Activated gamma-delta T cell treated with anti-CD3 and anti-CD28 coated beads, Interleukin-2, amount 50 U/mL, for 16 hours (primary cell): ENCODE results near the gene TENM3.
"Not testable (repeated sequence)": the region's sequence is repeated elsewhere in the genome, so short reads cannot be mapped to it uniquely, and the experiment has no call there.

Experiments
- DNase-seq: peaks from one replicate; pipeline ENCODE4 v3.0.0-alpha.2; 2020; ENCODE audit warnings: low read depth

TENM3 gene

DNA sequence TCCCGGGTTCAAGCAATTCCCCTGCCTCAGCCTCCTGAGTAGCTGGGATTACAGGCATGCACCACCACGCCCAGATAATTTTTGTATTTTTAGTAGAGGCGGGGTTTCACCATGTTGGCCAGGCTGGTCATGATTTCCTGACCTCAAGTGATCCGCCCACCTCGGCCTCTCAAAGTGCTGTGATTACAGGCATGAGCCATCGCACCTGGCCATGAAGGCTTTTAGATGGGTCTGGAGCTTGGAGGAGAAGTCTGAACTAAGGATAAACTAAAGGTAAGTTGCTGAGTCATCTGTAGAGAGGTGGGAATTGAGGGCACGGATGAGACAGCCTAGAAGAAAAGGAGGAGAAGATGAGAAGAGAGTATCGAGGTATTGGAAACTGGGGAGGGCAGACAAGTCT, at the start of gene TENM3:
Gene TENM3, plus strand, starts transcription at position 199 of the 400 bp plus-strand sequence. CDS start 80,619 bp downstream, outside the sequence.
- DNase-seq: not testable (repeated sequence)

- DNase-seq: no peak
These were observed 48.9 kb upstream of the TENM3 start for GRCh38 chr4:182194091-182194824.

DNA sequence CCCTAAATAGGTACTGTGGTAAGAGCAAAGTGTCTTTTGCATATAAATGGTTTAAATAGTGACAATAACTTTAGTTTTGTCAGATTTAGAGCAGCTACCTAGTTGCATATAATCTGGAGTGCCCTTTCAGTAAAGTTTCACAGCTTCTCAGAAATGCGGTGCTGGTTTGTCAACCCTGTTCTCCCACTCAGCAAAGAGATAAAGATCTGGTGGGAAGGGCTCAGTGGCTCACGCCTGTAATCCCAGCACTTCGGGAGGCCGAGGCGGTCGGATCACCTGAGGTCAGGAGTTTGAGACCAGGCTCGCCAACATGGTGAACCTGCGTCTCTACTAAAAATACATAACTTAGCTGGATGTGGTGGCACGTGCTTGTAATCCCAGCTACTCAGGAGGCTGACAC, 45.6 kb upstream of the TENM3 start:
- no peak for DNase-seq

GRCh38 chr4:182201871-182202270, 41.3 kb upstream of the TENM3 start:
- no peak for DNase-seq

DNA sequence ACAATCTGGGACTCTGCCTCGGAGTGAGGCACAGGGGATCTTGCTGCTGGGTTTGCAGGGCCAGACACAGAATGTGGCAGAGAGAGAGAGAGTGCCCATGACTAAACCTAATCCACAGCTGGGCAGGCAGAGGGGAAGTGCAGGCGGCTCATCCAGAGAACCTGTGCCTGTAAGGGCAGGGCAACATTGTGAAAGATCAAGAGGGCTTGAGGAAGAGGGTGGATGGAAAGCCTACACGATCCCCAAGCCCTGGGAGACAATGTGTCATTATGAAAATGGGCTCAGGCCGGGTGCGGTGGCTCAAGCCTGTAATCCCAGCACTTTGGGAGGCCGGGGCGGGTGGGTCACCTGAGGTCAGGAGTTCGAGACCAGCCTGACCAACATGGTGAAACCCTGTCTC, 40.6 kb upstream of the TENM3 start:
- no peak for DNase-seq

DNA sequence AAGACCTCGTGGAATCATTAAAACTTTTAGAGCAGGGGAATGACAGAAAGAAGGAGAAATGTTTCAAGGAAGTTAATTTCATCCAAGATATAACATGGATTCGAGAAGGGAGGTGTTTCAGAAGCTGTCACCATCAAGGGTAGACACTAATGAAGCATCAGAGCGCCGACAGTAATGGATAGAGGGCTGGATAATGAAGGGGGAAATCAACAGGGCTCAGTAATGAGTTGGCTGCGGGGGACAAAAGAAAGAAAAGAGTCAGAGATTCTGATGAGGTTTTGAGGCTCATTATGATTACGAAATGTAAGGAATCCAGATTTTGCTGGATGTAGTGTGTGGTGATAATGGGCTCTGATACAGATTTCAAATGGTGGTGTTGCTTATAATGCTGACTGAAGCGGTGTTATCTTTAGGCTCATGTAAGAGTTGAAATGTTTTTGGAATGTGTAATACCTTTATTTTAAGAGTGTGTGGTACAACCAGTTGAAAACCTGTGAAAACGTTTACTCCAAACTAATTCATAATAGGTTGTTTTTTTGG, 39.3 kb upstream of the TENM3 start:
- DNase-seq: no peak

- DNase-seq: no peak
These were observed 37.9 kb upstream of the TENM3 start for GRCh38 chr4:182205306-182205705.

DNA sequence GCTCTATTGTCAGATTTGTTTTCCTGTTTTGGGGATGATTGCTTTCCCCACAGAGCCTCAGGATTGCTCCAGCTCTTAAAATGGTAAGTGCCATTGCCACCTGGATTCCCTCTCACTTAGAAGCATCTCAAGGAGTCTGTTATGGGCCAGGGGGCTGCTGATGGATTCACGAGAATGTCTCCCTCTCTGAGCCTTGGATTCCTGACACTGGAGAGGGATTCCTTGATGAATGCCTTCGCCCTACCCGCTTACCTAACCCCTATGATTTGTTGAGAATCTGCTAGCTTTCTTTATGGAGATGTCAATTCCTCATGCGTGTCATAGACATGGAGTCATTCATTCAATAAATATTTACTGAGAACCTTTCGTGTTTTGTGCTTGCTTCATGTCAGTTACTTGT, 36.9 kb upstream of the TENM3 start:
- no peak for DNase-seq

DNA sequence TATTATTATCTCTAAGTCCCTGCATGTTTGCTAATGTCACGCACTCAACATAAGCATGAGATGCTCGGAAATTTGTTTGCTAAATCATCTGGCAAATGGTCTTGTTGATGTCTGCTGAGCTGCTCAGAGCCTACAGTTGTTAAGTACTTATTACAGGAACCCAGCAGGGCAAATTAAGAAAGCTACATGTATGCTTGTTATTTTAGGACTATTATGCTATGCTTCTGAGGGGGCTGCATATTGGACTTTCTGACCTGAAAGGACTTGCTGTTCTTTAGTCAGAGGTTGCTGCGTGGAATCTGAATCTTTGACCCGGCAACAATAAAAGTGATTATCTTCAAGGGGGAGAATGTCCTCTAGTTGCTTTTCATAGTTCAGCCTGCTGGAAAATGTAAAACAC, 36.3 kb upstream of the TENM3 start:
- no peak for DNase-seq

DNA sequence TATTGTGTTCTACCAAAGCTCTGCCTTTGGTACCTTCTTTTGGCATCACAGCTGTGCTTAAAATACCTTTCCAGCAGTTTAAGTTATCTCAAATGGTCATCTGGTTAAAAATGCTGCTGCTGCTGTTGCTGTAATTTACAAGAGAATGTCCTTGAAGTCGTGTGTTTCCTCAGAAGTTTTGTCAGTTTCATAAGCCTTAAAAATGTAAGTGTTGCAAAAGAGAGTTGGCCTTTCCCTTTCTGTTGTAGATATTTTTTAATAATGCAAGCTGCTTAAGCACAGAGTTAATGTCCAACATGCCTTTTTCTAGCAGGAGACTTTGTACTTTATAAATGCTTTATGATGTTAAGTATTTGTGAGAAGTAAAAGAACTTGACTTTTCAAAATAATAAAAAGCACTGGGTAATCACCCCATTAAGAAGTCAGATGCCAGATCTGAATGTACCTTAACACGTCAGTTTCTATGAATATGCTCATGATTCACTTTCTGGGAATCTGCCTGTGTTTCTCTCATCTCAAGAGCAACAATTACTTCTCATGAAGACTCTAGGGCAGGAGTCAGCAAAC, 35.3 kb upstream of the TENM3 start:
- DNase-seq: no peak

GRCh38 chr4:182208526-182209050, 34.6 kb upstream of the TENM3 start:
- no peak for DNase-seq

DNA sequence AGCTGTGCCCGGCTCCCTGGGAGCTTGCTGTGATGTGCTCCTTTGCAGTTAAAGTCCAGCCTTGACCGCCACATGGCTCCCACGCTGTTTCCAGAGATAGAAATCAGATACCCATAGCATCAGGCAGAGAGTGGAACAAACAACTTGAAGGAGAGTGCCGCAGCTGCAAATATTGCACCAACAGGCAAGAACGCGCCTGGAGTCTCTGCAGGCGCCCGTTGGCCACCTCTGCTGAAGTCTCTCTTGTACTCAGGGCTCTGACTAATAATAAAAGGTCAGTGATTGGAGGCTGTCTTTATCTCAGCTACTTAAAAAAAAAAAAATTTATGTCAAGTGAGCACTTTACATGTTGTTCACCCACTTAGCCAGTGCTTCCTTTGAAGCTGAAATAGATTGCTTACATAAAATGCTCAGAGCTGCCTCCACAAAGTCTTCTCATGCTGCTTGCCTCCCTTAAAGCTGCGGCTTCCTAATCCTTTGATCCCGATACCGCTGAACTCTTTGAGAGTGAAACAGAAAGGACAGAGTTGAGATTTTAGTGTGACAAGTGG, 30.9 kb upstream of the TENM3 start:
- DNase-seq: no peak

GRCh38 chr4:182213004-182213403, 30.2 kb upstream of the TENM3 start:
- DNase-seq: no peak

GRCh38 chr4:182215148-182215547, 28.1 kb upstream of the TENM3 start:
- DNase-seq: no peak

- DNase-seq: no peak
These were observed 27.2 kb upstream of the TENM3 start for GRCh38 chr4:182216005-182216404.

GRCh38 chr4:182219411-182220056, 23.7 kb upstream of the TENM3 start:
- DNase-seq: no peak

DNA sequence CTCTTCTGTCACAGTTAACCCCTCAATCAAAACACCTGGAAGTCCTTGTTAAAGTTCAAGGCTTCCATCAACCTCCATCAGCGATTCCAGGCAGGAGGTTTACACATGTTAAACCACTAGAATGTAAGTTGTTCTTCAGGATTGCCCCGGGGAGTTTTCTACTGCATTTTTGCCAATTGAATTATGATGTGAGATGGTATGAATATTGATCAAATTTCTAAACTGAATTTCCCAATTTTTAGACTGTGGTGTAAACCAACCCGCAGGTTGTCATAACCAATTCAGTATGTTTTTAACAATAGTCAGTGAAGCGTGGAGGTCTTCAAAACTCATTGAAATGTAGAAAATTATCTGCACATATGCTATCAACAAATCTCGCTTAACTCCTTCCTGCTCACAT, 21.2 kb upstream of the TENM3 start:
- no peak for DNase-seq

GRCh38 chr4:182222766-182223165, 20.4 kb upstream of the TENM3 start:
- DNase-seq: no peak

- DNase-seq: no peak
These were observed 19.5 kb upstream of the TENM3 start for GRCh38 chr4:182223708-182224107.

GRCh38 chr4:182224192-182224850, 18.9 kb upstream of the TENM3 start:
- no peak for DNase-seq

DNA sequence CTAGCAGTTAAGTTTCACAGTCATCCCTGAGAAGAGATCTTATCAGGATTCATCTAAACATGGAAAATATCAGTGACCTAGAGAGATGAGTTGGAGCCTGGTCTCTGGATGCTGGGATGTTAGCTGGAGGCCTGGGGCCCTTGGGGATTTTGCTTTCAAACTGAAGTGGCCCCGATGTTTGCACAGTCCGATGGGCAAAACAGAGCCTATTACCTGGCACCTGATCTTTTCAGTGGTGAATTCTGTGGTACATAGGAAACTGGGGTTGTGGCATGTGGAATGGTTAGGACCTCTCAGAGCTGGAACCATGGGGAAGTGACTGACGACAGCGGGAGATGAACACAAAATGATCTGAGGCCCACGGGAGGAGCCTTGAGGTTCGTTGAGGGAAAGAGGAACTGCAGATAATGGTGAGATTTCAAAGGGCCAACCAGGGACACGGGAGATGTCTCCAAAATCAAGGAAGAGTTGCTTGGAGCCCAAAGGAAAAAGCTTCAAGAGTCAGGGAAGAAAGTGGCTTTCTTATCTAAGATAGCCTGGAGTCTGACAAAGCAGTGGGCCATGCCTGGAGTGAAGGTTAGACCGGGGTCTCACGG, 17.8 kb upstream of the TENM3 start:
- DNase-seq: no peak

- DNase-seq: no peak
These were observed 15.6 kb upstream of the TENM3 start for GRCh38 chr4:182227611-182228010.
